Type B pancreatic cell (in vitro differentiated cells): ENCODE measurements around the gene HDAC8. TPM values are rescaled to one million over a fixed set of nuclear protein-coding genes. Genes with fewer than 3 reads are reported as not detected.
A peak's percentile ranks its signal among the peaks of the same experiment; 100 is the strongest.
"Not testable (repeated sequence)": the region's sequence is repeated elsewhere in the genome, so short reads cannot be mapped to it uniquely, and the experiment has no call there.

ENCODE experiments used
- DNase-seq: peaks from one replicate; pipeline ENCODE4 v3.0.0; 2021; ENCODE audit warnings: mixed read lengths; ENCODE audit not compliant: unreplicated experiment; ENCODE audit errors: extremely low spot score
- H3K27ac Mint-ChIP-seq: 2 replicates; pipeline ENCODE4 v1.8.0; 2021; ENCODE audit warnings: mild to moderate bottlenecking, mixed read lengths
- H3K27me3 Mint-ChIP-seq: 2 replicates; pipeline ENCODE4 v1.8.0; 2021; ENCODE audit warnings: mixed read lengths
- H3K36me3 Mint-ChIP-seq: 2 replicates; pipeline ENCODE4 v1.8.0; 2021; ENCODE audit warnings: mixed read lengths
- H3K4me1 Mint-ChIP-seq: one replicate; pipeline ENCODE4 v1.8.0; 2021; ENCODE audit warnings: mixed read lengths; ENCODE audit not compliant: unreplicated experiment
- H3K4me3 Mint-ChIP-seq: 2 replicates; pipeline ENCODE4 v1.8.0; 2021; ENCODE audit warnings: mild to moderate bottlenecking, mixed read lengths
- H3K9me3 Mint-ChIP-seq: 2 replicates; pipeline ENCODE4 v1.8.0; 2021; ENCODE audit warnings: mixed read lengths
- total RNA-seq: library from RNA; stranded (reverse); gene quantifications from 2 replicates; pipeline ENCODE4 v1.2.1, GENCODE V29; 2021; ENCODE audit warnings: low replicate concordance
- TF ChIP-seq, protein P1 (sequence below): fragments of 200-600 bp; sonication (generic); conservative IDR thresholded peaks from 2 replicates; pipeline ENCODE4 v1.5.0; 2021; ENCODE audit warnings: antibody characterized with exemption, mild to moderate bottlenecking

The HDAC8 gene
- total RNA-seq, 1 donor from 2014 or later: 32.4 TPM

GRCh38 chrX:72569786-72570185 lies 2.9 kb downstream of the HDAC8 start:
- no peak overlapping the region for H3K27ac Mint-ChIP-seq
- no peaks in the 10 kb centered on the region for H3K27me3 Mint-ChIP-seq
- no peaks in the 10 kb centered on the region for H3K9me3 Mint-ChIP-seq
- DNase-seq: no peak
- TF ChIP-seq, protein P1, sequence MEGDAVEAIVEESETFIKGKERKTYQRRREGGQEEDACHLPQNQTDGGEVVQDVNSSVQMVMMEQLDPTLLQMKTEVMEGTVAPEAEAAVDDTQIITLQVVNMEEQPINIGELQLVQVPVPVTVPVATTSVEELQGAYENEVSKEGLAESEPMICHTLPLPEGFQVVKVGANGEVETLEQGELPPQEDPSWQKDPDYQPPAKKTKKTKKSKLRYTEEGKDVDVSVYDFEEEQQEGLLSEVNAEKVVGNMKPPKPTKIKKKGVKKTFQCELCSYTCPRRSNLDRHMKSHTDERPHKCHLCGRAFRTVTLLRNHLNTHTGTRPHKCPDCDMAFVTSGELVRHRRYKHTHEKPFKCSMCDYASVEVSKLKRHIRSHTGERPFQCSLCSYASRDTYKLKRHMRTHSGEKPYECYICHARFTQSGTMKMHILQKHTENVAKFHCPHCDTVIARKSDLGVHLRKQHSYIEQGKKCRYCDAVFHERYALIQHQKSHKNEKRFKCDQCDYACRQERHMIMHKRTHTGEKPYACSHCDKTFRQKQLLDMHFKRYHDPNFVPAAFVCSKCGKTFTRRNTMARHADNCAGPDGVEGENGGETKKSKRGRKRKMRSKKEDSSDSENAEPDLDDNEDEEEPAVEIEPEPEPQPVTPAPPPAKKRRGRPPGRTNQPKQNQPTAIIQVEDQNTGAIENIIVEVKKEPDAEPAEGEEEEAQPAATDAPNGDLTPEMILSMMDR: no peak
- H3K4me1 Mint-ChIP-seq: no peaks in the 10 kb centered on the region
- H3K36me3 Mint-ChIP-seq: peaks cover 4% of the 10 kb centered on the region
- H3K4me3 Mint-ChIP-seq: no peak overlapping the region

- Mint-ChIP-seq H3K27ac (no peak overlapping the region), H3K27me3 (no peaks in the 10 kb centered on the region), H3K4me3 (no peak overlapping the region), H3K9me3 (no peaks in the 10 kb centered on the region), H3K4me1 (no peaks in the 10 kb centered on the region), H3K36me3 (peaks cover 4% of the 10 kb centered on the region)
- DNase-seq: no peak
- TF ChIP-seq, protein P1: no peak
Measured at GRCh38 chrX:72568406-72569092, 4.1 kb downstream of the HDAC8 start.

DNA sequence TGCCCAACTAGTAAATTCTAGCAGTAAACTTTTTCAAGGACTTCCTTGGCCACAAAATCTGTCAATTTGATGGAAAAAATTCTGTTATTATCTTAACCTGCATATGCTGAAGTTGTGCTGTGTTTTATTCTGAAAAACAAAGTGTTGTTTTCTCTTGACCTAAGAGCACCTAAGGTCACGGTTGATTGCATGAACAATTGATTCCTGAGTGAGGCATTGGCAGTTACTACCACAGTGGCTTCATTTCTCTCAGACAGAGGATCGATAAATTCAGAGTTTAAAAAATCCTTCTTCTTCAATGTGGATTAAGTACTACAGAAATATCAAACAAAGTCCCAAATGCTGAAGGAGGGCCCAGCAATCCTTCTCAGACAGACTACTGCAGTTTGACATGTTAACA lies 6.2 kb downstream of the HDAC8 start:
- peaks cover 12% of the 10 kb centered on the region for H3K36me3 Mint-ChIP-seq
- H3K4me1 Mint-ChIP-seq: no peaks in the 10 kb centered on the region
- no peak overlapping the region for H3K27ac Mint-ChIP-seq
- TF ChIP-seq, protein P1: no peak
- H3K27me3 Mint-ChIP-seq: no peaks in the 10 kb centered on the region
- no peaks in the 10 kb centered on the region for H3K9me3 Mint-ChIP-seq
- no peak for DNase-seq
- no peak overlapping the region for H3K4me3 Mint-ChIP-seq

DNA sequence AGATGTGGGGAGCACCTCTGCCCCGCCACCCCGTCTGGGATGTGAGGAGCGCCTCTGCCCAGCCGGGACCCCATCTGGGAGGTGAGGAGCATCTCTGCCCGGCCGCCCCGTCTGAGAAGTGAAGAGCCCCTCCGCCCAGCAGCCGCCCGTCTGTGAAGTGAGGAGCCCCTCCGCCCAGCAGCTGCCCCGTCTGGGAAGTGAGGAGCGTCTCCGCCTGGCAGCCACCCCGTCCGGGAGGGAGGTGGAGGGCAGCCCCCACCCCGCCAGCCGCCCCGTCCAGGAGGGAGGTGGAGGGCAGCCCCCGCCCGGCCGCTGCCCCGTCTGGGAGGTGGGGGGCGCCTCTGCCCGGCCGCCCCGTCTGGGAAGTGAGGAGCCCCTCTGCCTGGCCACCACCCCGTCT lies 13.0 kb downstream of the HDAC8 start:
- H3K27me3 Mint-ChIP-seq, H3K4me3 Mint-ChIP-seq, H3K9me3 Mint-ChIP-seq, DNase-seq, H3K27ac Mint-ChIP-seq, H3K4me1 Mint-ChIP-seq: not testable (repeated sequence)
- peaks cover 25% of the 10 kb centered on the region for H3K36me3 Mint-ChIP-seq

GRCh38 chrX:72554448-72555140 lies 18.0 kb downstream of the HDAC8 start:
- Mint-ChIP-seq H3K9me3 (peaks cover 4% of the 10 kb centered on the region), H3K27ac (peak overlapping the region; percentile 93), H3K4me1 (peaks cover 7% of the 10 kb centered on the region), H3K4me3 (peak overlapping the region; percentile 61), H3K36me3 (peaks cover 15% of the 10 kb centered on the region), H3K27me3 (no peaks in the 10 kb centered on the region)
- no peak for DNase-seq
- TF ChIP-seq, protein P1: peak; percentile 25

DNA sequence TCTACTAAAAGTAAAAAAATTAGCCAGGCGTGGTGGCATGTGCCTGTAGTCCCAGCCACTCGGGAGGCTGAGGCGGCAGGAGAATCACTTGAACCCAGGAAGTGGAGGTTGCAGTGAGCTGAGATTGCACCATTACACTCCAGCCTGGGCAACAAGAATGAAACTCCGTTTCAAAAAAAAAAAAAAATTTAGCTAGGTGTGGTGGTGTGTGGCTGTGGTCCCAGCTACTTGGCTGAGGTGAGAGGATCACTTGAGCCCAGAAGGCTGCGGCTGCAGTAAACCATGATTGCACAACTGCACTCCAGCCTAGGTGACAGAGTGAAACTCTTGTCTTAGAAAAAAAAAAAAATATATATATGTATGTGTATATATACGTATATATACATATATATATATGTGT lies 20.2 kb downstream of the HDAC8 start:
- H3K36me3 Mint-ChIP-seq, H3K27ac Mint-ChIP-seq, H3K9me3 Mint-ChIP-seq, H3K4me1 Mint-ChIP-seq, H3K27me3 Mint-ChIP-seq, DNase-seq, H3K4me3 Mint-ChIP-seq: not testable (repeated sequence)
